Activated CD4-positive, alpha-beta T cell treated with anti-CD3 and anti-CD28 coated beads, Interleukin-2, amount 10 ng/mL, durations not matched to agents 24 days and 14 days (primary cell): ENCODE results near the gene MMP15. TPM values are rescaled to one million over a fixed set of nuclear protein-coding genes. Genes with fewer than 3 reads are reported as not detected.
"Not testable (repeated sequence)": the region's sequence is repeated elsewhere in the genome, so short reads cannot be mapped to it uniquely, and the experiment has no call there.

Experiments
- DNase-seq: peaks from one replicate; pipeline ENCODE4 v3.0.0; 2022
- H3K27ac Mint-ChIP-seq: one replicate; pipeline ENCODE4 v1.8.0; 2022; ENCODE audit warnings: mild to moderate bottlenecking, mixed read lengths
- H3K27me3 Mint-ChIP-seq: one replicate; pipeline ENCODE4 v1.8.0; 2022; ENCODE audit warnings: mixed read lengths
- H3K36me3 Mint-ChIP-seq: one replicate; pipeline ENCODE4 v1.8.0; 2022; ENCODE audit warnings: low read depth, mild to moderate bottlenecking, mixed read lengths
- H3K4me1 Mint-ChIP-seq: one replicate; pipeline ENCODE4 v1.8.0; 2021; ENCODE audit warnings: mixed read lengths
- H3K4me3 Mint-ChIP-seq: one replicate; pipeline ENCODE4 v1.8.0; 2022; ENCODE audit warnings: mild to moderate bottlenecking, moderate library complexity, mixed read lengths
- H3K9me3 Mint-ChIP-seq: one replicate; pipeline ENCODE4 v1.8.0; 2021; ENCODE audit warnings: mixed read lengths
- intact Hi-C: fragments of 100-400 bp; cut with micrococcal nuclease; formaldehyde crosslinking; loops from one replicate; pipeline ENCODE4 v1.15.1; 2023
- total RNA-seq: library from RNA; stranded (reverse); gene quantifications from 2 replicates; pipeline ENCODE4 v1.2.3, GENCODE V29; 2022

Gene MMP15
- total RNA-seq, 1 donor from 2014 or later, result 0.89 TPM

GRCh38 chr16:57999971-58000705, 25.4 kb upstream of the MMP15 start, which contains the start of gene ZNF319:
Gene ZNF319, minus strand, starts transcription at chr16:58000672. Its CDS starts 2,407 bp downstream, at chr16:57998265.
- no peak for DNase-seq
- intact Hi-C loops, result loop anchor here (1.0 to 5.0 kb wide), 6 partner anchors 101 to 265 kb away; partner anchors contain the start of genes CFAP20 and KATNB1
- Mint-ChIP-seq H3K4me1 (peaks cover 41% of the 10 kb centered on the region), H3K27me3 (no peaks in the 10 kb centered on the region), H3K36me3 (peaks cover 41% of the 10 kb centered on the region), H3K9me3 (no peaks in the 10 kb centered on the region), H3K4me3 (peak within 1 kb of the TSS; percentile 96), H3K27ac (peak within 1 kb of the TSS; percentile 89)

DNA sequence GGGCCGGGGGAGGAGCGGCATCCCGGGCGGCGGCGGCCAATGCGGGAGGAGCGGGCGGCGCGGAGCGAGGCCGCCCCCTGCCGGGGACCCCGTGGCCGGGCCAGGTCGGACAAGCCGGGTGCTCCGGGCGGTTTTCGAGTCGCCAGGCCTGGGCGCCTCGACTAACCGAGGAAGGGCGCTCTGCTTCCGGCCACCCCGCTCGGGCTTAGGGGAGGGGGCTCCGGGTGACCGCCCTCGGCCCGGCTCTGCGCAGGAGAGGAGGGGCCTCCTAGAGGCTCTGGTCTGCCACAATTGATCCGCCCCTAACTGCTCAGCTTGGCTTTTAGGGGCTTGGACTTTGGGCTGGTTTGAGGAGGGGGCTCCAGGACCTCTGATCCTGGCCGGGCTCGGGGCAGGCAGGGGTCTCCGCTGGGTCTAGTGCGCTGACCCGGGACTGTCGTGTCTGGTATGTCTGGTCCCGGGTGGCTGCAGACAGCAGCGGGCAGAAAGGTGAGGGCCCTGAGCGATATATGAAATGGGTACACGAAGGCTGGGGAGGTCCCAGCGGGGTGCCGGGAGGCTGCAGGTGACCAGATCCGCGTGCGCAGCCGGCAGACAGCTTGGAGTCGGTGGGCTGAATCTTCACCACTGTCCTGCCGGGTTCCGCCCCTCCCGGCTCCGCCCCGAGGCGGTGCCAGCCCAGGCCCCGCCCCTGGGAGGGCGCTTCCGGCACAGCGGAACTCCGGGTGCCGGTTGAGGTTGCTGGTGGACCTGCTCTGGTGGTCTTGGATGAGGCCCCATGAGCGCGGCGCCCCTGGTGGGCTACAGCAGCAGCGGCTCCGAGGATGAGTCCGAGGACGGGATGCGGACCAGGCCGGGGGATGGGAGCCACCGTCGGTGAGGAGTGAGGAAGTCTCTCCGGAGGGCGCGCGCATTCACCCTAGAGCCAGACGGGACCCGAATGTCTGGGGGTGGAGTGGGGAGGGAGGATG, 24.6 kb upstream of the MMP15 start, which contains the start of gene USB1:
Gene USB1, plus strand, starts transcription at position 702 of the 971 bp plus-strand sequence. Its CDS starts 77 bp downstream, at position 779.
- Mint-ChIP-seq H3K4me3 (peak within 1 kb of the TSS; percentile 96), H3K4me1 (peaks cover 34% of the 10 kb centered on the region), H3K27ac (peak within 1 kb of the TSS; percentile 89), H3K9me3 (no peaks in the 10 kb centered on the region), H3K27me3 (no peaks in the 10 kb centered on the region), H3K36me3 (peaks cover 38% of the 10 kb centered on the region)
- intact Hi-C loops, result loop anchor here (1.0 to 2.0 kb wide), 6 partner anchors 17 to 266 kb away; partner anchors contain the start of genes CFAP20, KATNB1 and MMP15
- peak; percentile 97 for DNase-seq

GRCh38 chr16:58001781-58002415, 23.7 kb upstream of the MMP15 start:
- no peaks in the 10 kb centered on the region for H3K9me3 Mint-ChIP-seq
- H3K4me3 Mint-ChIP-seq, result peak overlapping the region; percentile 96
- peaks cover 34% of the 10 kb centered on the region for H3K4me1 Mint-ChIP-seq
- H3K27me3 Mint-ChIP-seq, result no peaks in the 10 kb centered on the region
- no peak overlapping the region for H3K27ac Mint-ChIP-seq
- no peak for DNase-seq
- intact Hi-C loops, result loop anchor here (1.0 to 2.0 kb wide), 5 partner anchors 18 to 267 kb away; partner anchors contain the start of genes CFAP20, KATNB1 and MMP15
- H3K36me3 Mint-ChIP-seq, result peaks cover 41% of the 10 kb centered on the region

GRCh38 chr16:58002416-58002800, 23.1 kb upstream of the MMP15 start:
- H3K4me3 Mint-ChIP-seq, result peak overlapping the region; percentile 53
- H3K36me3 Mint-ChIP-seq, result peaks cover 41% of the 10 kb centered on the region
- intact Hi-C loops, result no loop called here
- no peaks in the 10 kb centered on the region for H3K27me3 Mint-ChIP-seq
- no peak overlapping the region for H3K27ac Mint-ChIP-seq
- H3K4me1 Mint-ChIP-seq, result peaks cover 34% of the 10 kb centered on the region
- H3K9me3 Mint-ChIP-seq, result no peaks in the 10 kb centered on the region
- DNase-seq, result no peak

DNA sequence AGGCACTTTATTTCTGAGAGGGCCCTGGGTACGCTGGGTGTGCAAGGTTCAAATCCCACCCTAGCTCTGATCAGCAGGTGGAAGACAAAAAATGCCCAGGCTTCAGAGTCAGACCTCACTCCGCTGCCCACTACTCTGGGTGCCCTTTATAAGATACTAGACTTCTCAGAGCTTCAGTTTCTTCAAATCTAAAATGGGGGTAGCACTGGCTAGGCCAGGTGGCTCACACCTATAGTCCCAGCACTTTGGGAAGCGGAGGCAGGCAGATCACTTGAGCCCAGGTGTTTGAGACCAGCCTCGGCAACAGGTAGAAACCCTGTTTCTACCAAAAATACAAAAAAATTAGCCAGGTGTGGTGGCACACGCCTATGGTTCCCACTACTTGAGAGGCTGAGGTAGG, 22.6 kb upstream of the MMP15 start:
- peaks cover 32% of the 10 kb centered on the region for H3K4me1 Mint-ChIP-seq
- intact Hi-C loops, result no loop called here
- no peak overlapping the region for H3K27ac Mint-ChIP-seq
- no peaks in the 10 kb centered on the region for H3K27me3 Mint-ChIP-seq
- H3K9me3 Mint-ChIP-seq, result no peaks in the 10 kb centered on the region
- no peak overlapping the region for H3K4me3 Mint-ChIP-seq
- DNase-seq, result no peak
- H3K36me3 Mint-ChIP-seq, result peaks cover 41% of the 10 kb centered on the region

DNA sequence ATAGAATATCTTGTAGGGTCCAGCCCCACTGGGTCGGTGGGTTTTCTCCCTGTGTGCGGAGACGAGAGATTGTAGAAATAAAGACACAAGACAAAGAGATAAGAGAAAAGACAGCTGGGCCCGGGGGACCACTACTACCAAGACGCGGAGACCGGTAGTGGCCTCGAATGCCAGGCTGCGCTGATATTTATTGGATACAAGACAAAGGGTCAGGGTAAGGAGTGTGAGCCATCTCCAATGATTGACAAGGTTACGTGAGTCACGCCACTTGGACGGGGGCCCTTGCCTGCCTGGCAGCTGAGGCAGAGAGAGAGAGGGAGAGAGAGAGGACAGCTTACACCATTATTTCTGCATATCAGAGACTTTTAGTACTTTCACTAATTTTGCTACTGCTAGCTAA, 20.8 kb upstream of the MMP15 start:
- intact Hi-C loops, result loop anchor here (1.0 to 2.0 kb wide), 2 partner anchors 105 to 428 kb away; no protein-coding TSS in a partner anchor
- Mint-ChIP-seq H3K36me3 (peaks cover 42% of the 10 kb centered on the region), H3K4me1 (peaks cover 17% of the 10 kb centered on the region)
- H3K27ac Mint-ChIP-seq, H3K9me3 Mint-ChIP-seq, H3K4me3 Mint-ChIP-seq, DNase-seq, H3K27me3 Mint-ChIP-seq: not testable (repeated sequence)

DNA sequence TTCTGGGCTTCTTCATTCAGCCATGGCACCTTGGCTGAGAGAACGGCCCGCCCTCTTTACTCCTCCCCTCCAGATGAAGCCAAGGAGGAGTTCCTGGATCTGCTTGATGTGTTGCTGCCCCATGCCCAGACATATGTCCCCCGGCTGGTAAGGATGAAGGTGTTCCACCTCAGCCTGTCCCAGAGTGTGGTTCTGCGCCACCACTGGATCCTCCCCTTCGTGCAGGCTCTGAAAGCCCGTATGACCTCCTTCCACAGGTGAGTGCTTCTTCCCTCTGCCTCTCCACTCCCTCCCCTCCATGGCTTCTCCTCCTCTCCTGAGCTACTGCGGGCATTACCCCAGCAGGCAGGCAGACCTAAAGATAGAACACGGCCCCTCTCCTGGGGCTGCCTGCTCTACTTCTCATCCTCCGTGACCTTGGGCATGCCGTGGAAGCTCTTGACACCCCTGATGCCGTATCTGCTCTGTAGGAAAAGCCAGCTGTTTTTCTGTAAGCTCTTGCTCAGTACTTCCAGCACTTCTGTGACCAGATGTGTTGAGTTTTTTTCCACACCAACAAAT, 15.6 kb upstream of the MMP15 start:
- Mint-ChIP-seq H3K9me3 (no peaks in the 10 kb centered on the region), H3K4me1 (no peaks in the 10 kb centered on the region), H3K4me3 (no peak overlapping the region), H3K36me3 (peaks cover 27% of the 10 kb centered on the region), H3K27me3 (no peaks in the 10 kb centered on the region), H3K27ac (no peak overlapping the region)
- no peak for DNase-seq
- intact Hi-C loops, result no loop called here

- Mint-ChIP-seq H3K9me3 (no peaks in the 10 kb centered on the region), H3K4me3 (no peak overlapping the region), H3K27me3 (no peaks in the 10 kb centered on the region), H3K36me3 (peaks cover 25% of the 10 kb centered on the region), H3K4me1 (no peaks in the 10 kb centered on the region), H3K27ac (no peak overlapping the region)
- no peak for DNase-seq
- intact Hi-C loops, result no loop called here
Observed at GRCh38 chr16:58010886-58011285, 14.7 kb upstream of the MMP15 start.

DNA sequence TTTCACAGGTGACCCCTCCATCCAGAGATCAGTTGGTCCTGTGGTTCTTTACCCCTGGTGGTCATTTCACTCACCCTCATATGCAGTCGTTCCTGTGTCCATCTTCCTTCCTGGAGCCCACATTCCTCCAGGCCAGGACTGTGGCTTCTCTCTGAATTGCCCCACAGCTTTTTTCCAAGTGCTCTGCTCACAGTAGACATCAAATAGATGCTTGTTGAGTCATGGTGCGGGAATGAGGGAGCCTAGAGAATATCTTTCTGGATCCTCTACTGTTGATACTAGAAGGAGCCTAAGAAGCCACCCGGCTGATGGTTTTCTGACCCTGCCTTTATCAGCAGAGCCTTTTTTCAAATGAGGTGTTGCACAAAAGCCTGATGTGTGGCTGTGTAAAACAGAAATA, 13.9 kb upstream of the MMP15 start:
- Mint-ChIP-seq H3K36me3 (peaks cover 20% of the 10 kb centered on the region), H3K4me1 (no peaks in the 10 kb centered on the region), H3K27me3 (no peaks in the 10 kb centered on the region), H3K9me3 (no peaks in the 10 kb centered on the region), H3K4me3 (no peak overlapping the region), H3K27ac (no peak overlapping the region)
- intact Hi-C loops, result no loop called here
- no peak for DNase-seq

- no peak overlapping the region for H3K4me3 Mint-ChIP-seq
- DNase-seq, result no peak
- no peaks in the 10 kb centered on the region for H3K4me1 Mint-ChIP-seq
- H3K36me3 Mint-ChIP-seq, result peaks cover 14% of the 10 kb centered on the region
- intact Hi-C loops, result no loop called here
- no peak overlapping the region for H3K27ac Mint-ChIP-seq
- no peaks in the 10 kb centered on the region for H3K27me3 Mint-ChIP-seq
- no peaks in the 10 kb centered on the region for H3K9me3 Mint-ChIP-seq
Observed at GRCh38 chr16:58012481-58012880, 13.1 kb upstream of the MMP15 start.

GRCh38 chr16:58013201-58013956, 12.2 kb upstream of the MMP15 start:
- DNase-seq, result no peak
- Mint-ChIP-seq H3K27ac (no peak overlapping the region), H3K27me3 (no peaks in the 10 kb centered on the region), H3K4me1 (no peaks in the 10 kb centered on the region), H3K36me3 (peaks cover 11% of the 10 kb centered on the region), H3K4me3 (no peak overlapping the region), H3K9me3 (no peaks in the 10 kb centered on the region)
- intact Hi-C loops, result no loop called here

- Mint-ChIP-seq H3K9me3 (no peaks in the 10 kb centered on the region), H3K27ac (no peak overlapping the region)
Observed at GRCh38 chr16:58016840-58017446, 8.6 kb upstream of the MMP15 start.

More at GRCh38 chr16:58016840-58017446, 8.6 kb upstream of the MMP15 start:
- Mint-ChIP-seq H3K4me3 (no peak overlapping the region), H3K27me3 (no peaks in the 10 kb centered on the region), H3K36me3 (peaks cover 7% of the 10 kb centered on the region), H3K4me1 (peaks cover 7% of the 10 kb centered on the region)
- intact Hi-C loops, result no loop called here
- DNase-seq, result no peak
